ENCODE data around the gene ACOT4. TPM values are rescaled to one million over a fixed set of nuclear protein-coding genes. Genes with fewer than 3 reads are reported as not detected.

Gene ACOT4
- total and polyA plus RNA-seq, 12 donors = 0.13 to 1.9 (median 0.88) TPM

DNA sequence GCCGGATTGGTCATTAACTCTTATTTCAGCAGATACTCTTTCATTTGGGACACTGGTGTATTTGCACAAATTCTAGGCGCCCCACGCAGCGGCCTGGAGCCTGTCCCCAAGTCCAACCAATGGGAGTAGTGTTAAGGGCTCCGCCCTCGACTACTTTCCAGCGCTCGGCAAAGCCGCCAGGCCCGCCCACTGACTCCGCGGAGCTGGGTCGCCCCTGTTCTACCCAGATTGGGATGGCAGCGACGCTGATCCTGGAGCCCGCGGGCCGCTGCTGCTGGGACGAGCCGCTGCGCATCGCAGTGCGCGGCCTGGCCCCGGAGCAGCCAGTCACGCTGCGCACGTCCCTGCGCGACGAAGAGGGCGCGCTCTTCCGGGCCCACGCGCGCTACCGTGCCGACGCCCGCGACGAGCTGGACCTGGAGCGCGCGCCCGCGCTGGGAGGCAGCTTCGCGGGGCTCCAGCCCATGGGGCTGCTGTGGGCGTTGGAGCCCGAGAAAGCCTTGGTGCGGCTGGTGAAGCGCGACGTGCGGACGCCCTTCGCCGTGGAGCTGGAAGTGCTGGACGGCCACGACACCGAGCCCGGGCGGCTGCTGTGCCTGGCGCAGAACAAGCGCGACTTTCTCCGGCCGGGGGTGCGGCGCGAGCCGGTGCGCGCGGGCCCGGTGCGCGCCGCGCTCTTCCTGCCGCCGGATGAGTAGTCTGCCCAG, 20.8 kb downstream of the ACOT4 start, which contains the start of gene ACOT6:
Gene ACOT6, plus strand, starts transcription at position 179 of the 707 bp plus-strand sequence. Its CDS starts 55 bp downstream, at position 234.
- Histone ChIP-seq H3K4me3 (peak within 1 kb of the TSS; percentile 49 to 67 (median 63)), H3K9me3 (peaks cover 0 to 5% (median 0%) of the 10 kb centered on the region in 11 donors), H3K4me1 (peaks cover 0 to 11% (median 0%) of the 10 kb centered on the region in 9 donors), H3K27ac (peak within 1 kb of the TSS in 9 of 10 donors; percentile 70 to 88 (median 79)), H3K36me3 (no peaks in the 10 kb centered on the region), H3K27me3 (peaks cover 0 to 8% (median 0%) of the 10 kb centered on the region in 7 donors)
- intact Hi-C loops (cut with DNase I) = no loop called here
- 0 to 1% methylated on average over 82 to 84 of the region's 84 CpGs for WGBS, 2 donors
- DNase-seq (peak; percentile 62 to 73), ATAC-seq (peak; percentile 89 to 95 (median 94))
- no peak for TF ChIP-seq CTCF (IDR thresholded peaks at IDR 0.05)

GRCh38 chr14:73613046-73613383, 21.3 kb downstream of the ACOT4 start:
- no peak for DNase-seq
- Histone ChIP-seq H3K4me3 (peak overlapping the region; percentile 49 to 67 (median 63)), H3K9me3 (peaks cover 0 to 5% (median 0%) of the 10 kb centered on the region in 11 donors), H3K4me1 (peaks cover 0 to 11% (median 0%) of the 10 kb centered on the region in 9 donors), H3K27ac (peak overlapping the region in 9 of 10 donors; percentile 70 to 88 (median 79)), H3K36me3 (no peaks in the 10 kb centered on the region), H3K27me3 (peaks cover 0 to 8% (median 0%) of the 10 kb centered on the region in 7 donors)
- peak in 7 of 8 donors; percentile 7 to 47 (median 25) for ATAC-seq
- TF ChIP-seq CTCF (IDR thresholded peaks at IDR 0.05) = no peak
- WGBS, 2 donors = 5 to 7% methylated on average over 13 of the region's 13 CpGs
- intact Hi-C loops (cut with DNase I) = no loop called here

DNA sequence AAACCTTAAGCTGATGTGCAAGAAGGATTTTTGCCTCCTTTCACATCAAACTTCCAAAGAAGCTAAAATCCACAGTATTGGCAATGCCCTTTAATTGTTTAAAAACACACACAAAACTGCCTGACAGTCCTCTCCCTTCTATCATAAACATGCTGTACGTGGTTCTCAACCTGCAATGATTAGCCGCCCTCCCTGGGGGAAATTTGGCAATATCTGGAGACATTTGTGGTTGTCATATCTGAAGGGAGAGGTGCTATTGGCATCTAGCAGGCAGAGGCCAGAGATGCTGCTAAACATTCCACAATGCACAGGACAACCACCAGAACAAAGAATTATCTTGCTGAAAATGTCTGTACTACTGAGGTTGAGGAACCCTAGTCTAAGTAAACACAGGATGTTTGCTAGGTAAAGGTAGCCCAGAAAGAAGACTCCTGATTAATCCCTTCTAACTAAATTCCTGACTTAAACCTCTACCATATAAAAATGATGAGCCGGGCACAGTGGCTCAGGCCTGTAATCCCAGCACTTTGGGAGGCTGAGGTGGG, 21.8 kb downstream of the ACOT4 start:
- peaks cover 0 to 11% (median 0%) of the 10 kb centered on the region in 9 donors for H3K4me1 ChIP-seq
- ATAC-seq (no peak), DNase-seq (no peak)
- intact Hi-C loops (cut with DNase I) = no loop called here
- H3K36me3 ChIP-seq = no peaks in the 10 kb centered on the region
- H3K4me3 ChIP-seq = peak overlapping the region in 6 of 10 donors; percentile 61 to 67 (median 64)
- H3K27me3 ChIP-seq = peaks cover 0 to 8% (median 0%) of the 10 kb centered on the region in 7 donors
- 89 to 97% methylated on average over 3 of the region's 3 CpGs for WGBS, 2 donors
- peak overlapping the region in 2 of 10 donors; percentile 76 to 81 for H3K27ac ChIP-seq
- H3K9me3 ChIP-seq = peaks cover 0 to 5% (median 0%) of the 10 kb centered on the region in 11 donors
- no peak for TF ChIP-seq CTCF (IDR thresholded peaks at IDR 0.05)

GRCh38 chr14:73616831-73617230, 25.2 kb downstream of the ACOT4 start:
- ATAC-seq (no peak), DNase-seq (no peak)
- no peak for TF ChIP-seq CTCF (IDR thresholded peaks at IDR 0.05)
- Histone ChIP-seq H3K27ac (no peak overlapping the region), H3K27me3 (peaks cover 0 to 8% (median 0%) of the 10 kb centered on the region in 7 donors), H3K36me3 (no peaks in the 10 kb centered on the region), H3K4me1 (peaks cover 0 to 10% (median 0%) of the 10 kb centered on the region in 9 donors), H3K4me3 (no peak overlapping the region), H3K9me3 (no peaks in the 10 kb centered on the region)
- intact Hi-C loops (cut with DNase I) = no loop called here
- 81 to 82% methylated on average over 4 of the region's 4 CpGs for WGBS, 2 donors

Measured in heart right ventricle (tissue), 16 donors.